ENCODE data around the gene ASIC3. TPM values are rescaled to one million over a fixed set of nuclear protein-coding genes. Genes with fewer than 3 reads are reported as not detected.
A peak's percentile ranks its signal among the peaks of the same experiment; 100 is the strongest.

ASIC3 gene
- total and polyA plus RNA-seq, 8 donors = 0.29 to 25.9 (median 3.2) TPM

- H3K4me3 ChIP-seq = no peak overlapping the region
- peaks cover 13 to 27% (median 20%) of the 10 kb centered on the region in 4 donors for H3K4me1 ChIP-seq
- intact Hi-C loops (cut with DNase I; ENCODE audit: low total_unique reads) = no loop called here
- no peaks in the 10 kb centered on the region for H3K27me3 ChIP-seq
- no peak for DNase-seq
- peaks cover 6 to 56% (median 47%) of the 10 kb centered on the region in 4 donors for H3K36me3 ChIP-seq
- H3K9me3 ChIP-seq = no peaks in the 10 kb centered on the region
- WGBS, 5 donors = 90 to 94% (median 93%) methylated on average over 19 to 20 of the region's 20 CpGs
- TF ChIP-seq CTCF (IDR thresholded peaks at IDR 0.05) = no peak
- no peak for TF ChIP-seq POLR2AphosphoS5 (IDR thresholded peaks at IDR 0.05)
- no peak for TF ChIP-seq POLR2A (IDR thresholded peaks at IDR 0.05)
- no peak for TF ChIP-seq EP300 (IDR thresholded peaks at IDR 0.05)
- H3K27ac ChIP-seq = no peak overlapping the region
These were observed 4.4 kb upstream of the ASIC3 start for GRCh38 chr7:151043959-151044358.

- 83 to 94% (median 89%) methylated on average over 2 to 11 of the region's 11 CpGs for WGBS, 5 donors
- H3K36me3 ChIP-seq = peaks cover 6 to 56% (median 47%) of the 10 kb centered on the region in 4 donors
- no peaks in the 10 kb centered on the region for H3K9me3 ChIP-seq
- no peak overlapping the region for H3K4me3 ChIP-seq
- no peak for DNase-seq
- TF ChIP-seq POLR2AphosphoS5 (IDR thresholded peaks at IDR 0.05) = no peak
- TF ChIP-seq EP300 (IDR thresholded peaks at IDR 0.05) = no peak
- TF ChIP-seq POLR2A (IDR thresholded peaks at IDR 0.05) = no peak
- TF ChIP-seq CTCF (IDR thresholded peaks at IDR 0.05) = no peak
- H3K4me1 ChIP-seq = peaks cover 5 to 17% (median 9%) of the 10 kb centered on the region in 4 donors
- intact Hi-C loops (cut with DNase I; ENCODE audit: low total_unique reads) = no loop called here
- H3K27ac ChIP-seq = no peak overlapping the region
- H3K27me3 ChIP-seq = peaks cover 0 to 5% (median under 1%) of the 10 kb centered on the region in 3 donors
These were observed 3.1 kb upstream of the ASIC3 start for GRCh38 chr7:151045262-151045661.

GRCh38 chr7:151045967-151046366 is 2.4 kb upstream of the ASIC3 start:
- Histone ChIP-seq H3K27ac (no peak overlapping the region), H3K36me3 (peaks cover 6 to 54% (median 45%) of the 10 kb centered on the region in 4 donors), H3K9me3 (no peaks in the 10 kb centered on the region), H3K4me3 (no peak overlapping the region), H3K27me3 (peaks cover 0 to 12% (median 8%) of the 10 kb centered on the region in 3 donors), H3K4me1 (peaks cover 6 to 21% (median 13%) of the 10 kb centered on the region in 4 donors)
- WGBS, 5 donors = 70 to 79% (median 74%) methylated on average over 9 of the region's 9 CpGs
- intact Hi-C loops (cut with DNase I; ENCODE audit: low total_unique reads) = no loop called here
- TF ChIP-seq POLR2AphosphoS5 (IDR thresholded peaks at IDR 0.05) (no peak), EP300 (IDR thresholded peaks at IDR 0.05) (no peak), CTCF (IDR thresholded peaks at IDR 0.05) (no peak), POLR2A (IDR thresholded peaks at IDR 0.05) (no peak)
- no peak for DNase-seq

GRCh38 chr7:151046603-151047573 is 1.4 kb upstream of the ASIC3 start:
- 39 to 57% (median 42%) methylated on average over 12 to 14 of the region's 14 CpGs for WGBS, 5 donors
- H3K4me1 ChIP-seq = peaks cover 6 to 30% (median 21%) of the 10 kb centered on the region in 4 donors
- DNase-seq = peak in 1 of 2 donors; percentile 75
- peaks cover 6 to 45% (median 37%) of the 10 kb centered on the region in 4 donors for H3K36me3 ChIP-seq
- TF ChIP-seq POLR2A (IDR thresholded peaks at IDR 0.05) = no peak
- no peak for TF ChIP-seq POLR2AphosphoS5 (IDR thresholded peaks at IDR 0.05)
- no peak for TF ChIP-seq CTCF (IDR thresholded peaks at IDR 0.05)
- no peak for TF ChIP-seq EP300 (IDR thresholded peaks at IDR 0.05)
- H3K27me3 ChIP-seq = peaks cover 0 to 22% (median 11%) of the 10 kb centered on the region in 3 donors
- intact Hi-C loops (cut with DNase I; ENCODE audit: low total_unique reads) = no loop called here
- no peaks in the 10 kb centered on the region for H3K9me3 ChIP-seq
- no peak overlapping the region for H3K4me3 ChIP-seq
- no peak overlapping the region for H3K27ac ChIP-seq

All from stomach (tissue), 9 donors.